ENCODE data around the gene SEMA3C.

SEMA3C gene

DNA sequence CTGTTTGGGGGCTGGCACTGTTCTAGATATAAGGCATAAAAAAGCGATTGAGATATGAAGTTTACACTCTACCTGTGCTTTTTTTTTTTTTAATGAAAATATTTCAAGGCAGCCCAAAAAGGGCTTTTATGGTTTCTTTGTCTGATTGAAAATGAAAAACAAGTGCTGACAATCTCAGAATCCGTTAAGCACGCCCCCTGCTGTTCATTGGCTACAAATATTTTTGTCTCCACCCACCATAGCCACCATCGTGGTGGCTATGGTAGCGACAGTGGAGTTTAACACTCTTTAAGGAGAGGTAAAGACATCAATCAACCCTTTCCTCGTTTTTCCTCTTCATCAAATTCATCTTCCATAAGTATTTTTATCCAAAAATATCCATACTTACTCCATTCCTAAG, 186.2 kb downstream of the SEMA3C start:
- no peaks in the 10 kb centered on the region for H3K27me3 ChIP-seq (ENCODE audit: insufficient read depth, poor library complexity, severe bottlenecking)
- no peak for DNase-seq (ENCODE audit: low read depth in 1 of 2, low spot score in 1 of 2)
- no peak overlapping the region for H3K4me3 ChIP-seq (replicated peaks; ENCODE audit: insufficient read depth, low read length)
- TF ChIP-seq, protein P1, sequence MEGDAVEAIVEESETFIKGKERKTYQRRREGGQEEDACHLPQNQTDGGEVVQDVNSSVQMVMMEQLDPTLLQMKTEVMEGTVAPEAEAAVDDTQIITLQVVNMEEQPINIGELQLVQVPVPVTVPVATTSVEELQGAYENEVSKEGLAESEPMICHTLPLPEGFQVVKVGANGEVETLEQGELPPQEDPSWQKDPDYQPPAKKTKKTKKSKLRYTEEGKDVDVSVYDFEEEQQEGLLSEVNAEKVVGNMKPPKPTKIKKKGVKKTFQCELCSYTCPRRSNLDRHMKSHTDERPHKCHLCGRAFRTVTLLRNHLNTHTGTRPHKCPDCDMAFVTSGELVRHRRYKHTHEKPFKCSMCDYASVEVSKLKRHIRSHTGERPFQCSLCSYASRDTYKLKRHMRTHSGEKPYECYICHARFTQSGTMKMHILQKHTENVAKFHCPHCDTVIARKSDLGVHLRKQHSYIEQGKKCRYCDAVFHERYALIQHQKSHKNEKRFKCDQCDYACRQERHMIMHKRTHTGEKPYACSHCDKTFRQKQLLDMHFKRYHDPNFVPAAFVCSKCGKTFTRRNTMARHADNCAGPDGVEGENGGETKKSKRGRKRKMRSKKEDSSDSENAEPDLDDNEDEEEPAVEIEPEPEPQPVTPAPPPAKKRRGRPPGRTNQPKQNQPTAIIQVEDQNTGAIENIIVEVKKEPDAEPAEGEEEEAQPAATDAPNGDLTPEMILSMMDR (IDR thresholded peaks at IDR 0.05; ENCODE audit: insufficient read depth, low read length), result no peak
- TF ChIP-seq GABPA (IDR thresholded peaks at IDR 0.05; ENCODE audit: low read depth) (no peak), POLR2AphosphoS5 (IDR thresholded peaks at IDR 0.05; ENCODE audit: low read depth) (no peak), SPI1 (IDR thresholded peaks at IDR 0.05; ENCODE audit: borderline replicate concordance, low read depth) (no peak)
- TF ChIP-seq, protein P2, sequence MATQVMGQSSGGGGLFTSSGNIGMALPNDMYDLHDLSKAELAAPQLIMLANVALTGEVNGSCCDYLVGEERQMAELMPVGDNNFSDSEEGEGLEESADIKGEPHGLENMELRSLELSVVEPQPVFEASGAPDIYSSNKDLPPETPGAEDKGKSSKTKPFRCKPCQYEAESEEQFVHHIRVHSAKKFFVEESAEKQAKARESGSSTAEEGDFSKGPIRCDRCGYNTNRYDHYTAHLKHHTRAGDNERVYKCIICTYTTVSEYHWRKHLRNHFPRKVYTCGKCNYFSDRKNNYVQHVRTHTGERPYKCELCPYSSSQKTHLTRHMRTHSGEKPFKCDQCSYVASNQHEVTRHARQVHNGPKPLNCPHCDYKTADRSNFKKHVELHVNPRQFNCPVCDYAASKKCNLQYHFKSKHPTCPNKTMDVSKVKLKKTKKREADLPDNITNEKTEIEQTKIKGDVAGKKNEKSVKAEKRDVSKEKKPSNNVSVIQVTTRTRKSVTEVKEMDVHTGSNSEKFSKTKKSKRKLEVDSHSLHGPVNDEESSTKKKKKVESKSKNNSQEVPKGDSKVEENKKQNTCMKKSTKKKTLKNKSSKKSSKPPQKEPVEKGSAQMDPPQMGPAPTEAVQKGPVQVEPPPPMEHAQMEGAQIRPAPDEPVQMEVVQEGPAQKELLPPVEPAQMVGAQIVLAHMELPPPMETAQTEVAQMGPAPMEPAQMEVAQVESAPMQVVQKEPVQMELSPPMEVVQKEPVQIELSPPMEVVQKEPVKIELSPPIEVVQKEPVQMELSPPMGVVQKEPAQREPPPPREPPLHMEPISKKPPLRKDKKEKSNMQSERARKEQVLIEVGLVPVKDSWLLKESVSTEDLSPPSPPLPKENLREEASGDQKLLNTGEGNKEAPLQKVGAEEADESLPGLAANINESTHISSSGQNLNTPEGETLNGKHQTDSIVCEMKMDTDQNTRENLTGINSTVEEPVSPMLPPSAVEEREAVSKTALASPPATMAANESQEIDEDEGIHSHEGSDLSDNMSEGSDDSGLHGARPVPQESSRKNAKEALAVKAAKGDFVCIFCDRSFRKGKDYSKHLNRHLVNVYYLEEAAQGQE (IDR thresholded peaks at IDR 0.05; ENCODE audit: insufficient replicate concordance, low read depth), result no peak
- no peak overlapping the region for H3K27ac ChIP-seq (replicated peaks)

DNA sequence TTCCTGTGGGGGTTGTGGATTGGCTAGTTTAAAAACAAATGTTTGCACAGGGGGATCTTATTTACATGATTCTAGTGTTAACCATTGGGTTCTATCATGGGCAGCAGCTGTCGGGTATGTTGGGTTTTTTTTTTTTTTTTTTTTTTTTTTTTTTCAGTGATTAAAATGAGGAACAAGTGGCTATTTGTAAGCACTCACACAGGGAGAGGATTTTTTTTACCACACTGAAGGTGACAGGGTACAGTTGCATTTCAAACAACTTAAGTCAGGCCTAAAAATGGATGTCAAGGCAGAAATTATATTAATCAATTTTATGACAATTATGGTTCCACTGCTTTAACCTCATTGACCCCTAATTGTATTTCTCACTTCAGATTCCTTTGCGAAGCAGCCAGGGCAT, 187.6 kb downstream of the SEMA3C start:
- Histone ChIP-seq H3K27me3 (ENCODE audit: insufficient read depth, poor library complexity, severe bottlenecking) (no peaks in the 10 kb centered on the region), H3K4me3 (replicated peaks; ENCODE audit: insufficient read depth, low read length) (no peak overlapping the region), H3K27ac (replicated peaks) (no peak overlapping the region)
- no peak for DNase-seq (ENCODE audit: low read depth in 1 of 2, low spot score in 1 of 2)
- TF ChIP-seq SPI1 (IDR thresholded peaks at IDR 0.05; ENCODE audit: borderline replicate concordance, low read depth), result no peak
- no peak for TF ChIP-seq GABPA (IDR thresholded peaks at IDR 0.05; ENCODE audit: low read depth)
- TF ChIP-seq POLR2AphosphoS5 (IDR thresholded peaks at IDR 0.05; ENCODE audit: low read depth), result no peak
- TF ChIP-seq, protein P2 (IDR thresholded peaks at IDR 0.05; ENCODE audit: insufficient replicate concordance, low read depth), result no peak
- TF ChIP-seq, protein P1 (IDR thresholded peaks at IDR 0.05; ENCODE audit: insufficient read depth, low read length), result no peak

DNA sequence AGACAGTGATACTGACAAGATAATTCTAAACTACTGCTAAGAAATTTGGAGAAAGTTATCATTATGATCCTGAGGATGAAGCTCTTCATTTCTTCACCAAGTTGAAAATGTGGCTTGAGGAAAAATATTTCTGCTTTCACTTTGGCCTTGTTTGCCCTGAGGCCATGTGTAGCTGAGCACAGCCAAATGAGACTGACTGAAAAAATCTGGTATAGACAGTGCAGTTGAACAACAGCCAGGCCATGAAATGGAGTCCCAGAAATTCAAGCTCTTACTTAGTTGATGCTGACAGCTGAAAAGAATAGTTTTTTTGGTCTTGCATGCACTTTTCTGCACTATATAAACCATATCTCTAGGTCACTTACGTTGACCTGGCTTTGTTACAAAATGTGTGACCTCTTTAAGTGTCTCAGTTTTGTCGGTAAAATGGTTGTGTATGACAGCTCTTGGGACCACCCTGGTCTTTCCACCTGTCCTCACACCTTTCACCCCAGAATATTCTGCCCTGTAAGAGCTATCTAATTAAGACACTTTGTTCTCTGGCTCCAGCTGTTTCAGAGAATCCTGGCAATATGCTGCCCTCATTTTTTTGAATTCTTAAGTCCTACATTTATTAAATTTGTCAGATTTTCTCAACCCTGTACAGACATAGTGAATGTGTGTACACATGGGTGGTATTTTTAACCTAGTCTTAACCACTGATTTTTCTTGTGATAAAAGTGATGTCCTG, 189.1 kb downstream of the SEMA3C start:
- Histone ChIP-seq H3K4me3 (replicated peaks; ENCODE audit: insufficient read depth, low read length) (no peak overlapping the region), H3K27ac (replicated peaks) (no peak overlapping the region), H3K27me3 (ENCODE audit: insufficient read depth, poor library complexity, severe bottlenecking) (no peaks in the 10 kb centered on the region)
- DNase-seq (ENCODE audit: low read depth in 1 of 2, low spot score in 1 of 2), result no peak
- TF ChIP-seq, protein P1 (IDR thresholded peaks at IDR 0.05; ENCODE audit: insufficient read depth, low read length), result no peak
- TF ChIP-seq POLR2AphosphoS5 (IDR thresholded peaks at IDR 0.05; ENCODE audit: low read depth), result no peak
- no peak for TF ChIP-seq GABPA (IDR thresholded peaks at IDR 0.05; ENCODE audit: low read depth)
- TF ChIP-seq SPI1 (IDR thresholded peaks at IDR 0.05; ENCODE audit: borderline replicate concordance, low read depth), result no peak
- TF ChIP-seq, protein P2 (IDR thresholded peaks at IDR 0.05; ENCODE audit: insufficient replicate concordance, low read depth), result no peak
